Right forelimb (tissue), 1 donor: ENCODE data around the gene RSAD2.
"Not testable (repeated sequence)": the region's sequence is repeated elsewhere in the genome, so short reads cannot be mapped to it uniquely, and the experiment has no call there.

ENCODE experiments used
- DNase-seq: peaks from one replicate; pipeline ENCODE4 v3.0.0-alpha.2; 2018

The RSAD2 gene, protein sequence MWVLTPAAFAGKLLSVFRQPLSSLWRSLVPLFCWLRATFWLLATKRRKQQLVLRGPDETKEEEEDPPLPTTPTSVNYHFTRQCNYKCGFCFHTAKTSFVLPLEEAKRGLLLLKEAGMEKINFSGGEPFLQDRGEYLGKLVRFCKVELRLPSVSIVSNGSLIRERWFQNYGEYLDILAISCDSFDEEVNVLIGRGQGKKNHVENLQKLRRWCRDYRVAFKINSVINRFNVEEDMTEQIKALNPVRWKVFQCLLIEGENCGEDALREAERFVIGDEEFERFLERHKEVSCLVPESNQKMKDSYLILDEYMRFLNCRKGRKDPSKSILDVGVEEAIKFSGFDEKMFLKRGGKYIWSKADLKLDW

DNA sequence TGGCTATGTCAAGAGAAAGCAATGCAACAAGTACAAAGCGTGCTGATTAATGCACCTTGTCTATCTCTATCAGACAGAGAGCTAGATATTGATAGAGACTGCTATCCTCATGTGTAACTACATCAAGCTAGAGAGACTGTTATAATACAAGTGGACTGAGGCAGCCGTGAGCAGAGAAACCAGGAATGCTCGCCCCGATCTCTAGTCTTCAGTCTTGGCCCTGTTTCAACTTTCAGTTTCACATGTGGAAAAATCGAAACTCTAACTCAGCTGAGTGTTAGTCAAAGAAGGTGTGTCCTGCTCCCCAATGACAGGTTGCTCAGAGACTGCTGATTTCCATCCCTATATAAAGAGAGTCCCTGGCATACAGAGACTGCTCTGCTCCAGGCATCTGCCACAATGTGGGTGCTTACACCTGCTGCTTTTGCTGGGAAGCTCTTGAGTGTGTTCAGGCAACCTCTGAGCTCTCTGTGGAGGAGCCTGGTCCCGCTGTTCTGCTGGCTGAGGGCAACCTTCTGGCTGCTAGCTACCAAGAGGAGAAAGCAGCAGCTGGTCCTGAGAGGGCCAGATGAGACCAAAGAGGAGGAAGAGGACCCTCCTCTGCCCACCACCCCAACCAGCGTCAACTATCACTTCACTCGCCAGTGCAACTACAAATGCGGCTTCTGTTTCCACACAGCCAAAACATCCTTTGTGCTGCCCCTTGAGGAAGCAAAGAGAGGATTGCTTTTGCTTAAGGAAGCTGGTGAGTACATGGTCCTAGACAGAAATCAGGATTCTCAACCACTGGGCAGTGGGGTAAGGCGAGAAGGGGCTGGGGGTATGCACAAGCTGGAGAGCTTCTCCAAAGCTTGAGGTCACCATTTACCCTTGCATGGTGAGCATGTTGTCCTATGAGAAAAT lies at the start of gene RSAD2:
Gene RSAD2, plus strand, starts transcription at position 376 of the 903 bp plus-strand sequence. Its CDS starts 24 bp downstream, at position 400.
- no peak for DNase-seq

DNA sequence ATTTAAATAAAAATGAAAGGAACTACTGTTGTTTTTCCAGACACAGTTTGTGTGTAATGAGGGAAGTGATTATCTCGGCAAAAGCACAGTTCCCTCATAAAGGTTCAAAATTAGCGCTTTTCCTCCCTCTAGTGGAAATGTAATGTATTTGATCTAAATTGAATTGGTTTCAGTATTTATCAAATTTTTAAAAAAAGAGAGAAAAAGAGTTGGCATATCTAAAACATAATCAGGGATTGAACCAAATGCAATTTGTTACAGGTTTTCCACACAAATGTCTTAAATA lies 49.3 kb upstream of the RSAD2 start:
- DNase-seq, result no peak

DNA sequence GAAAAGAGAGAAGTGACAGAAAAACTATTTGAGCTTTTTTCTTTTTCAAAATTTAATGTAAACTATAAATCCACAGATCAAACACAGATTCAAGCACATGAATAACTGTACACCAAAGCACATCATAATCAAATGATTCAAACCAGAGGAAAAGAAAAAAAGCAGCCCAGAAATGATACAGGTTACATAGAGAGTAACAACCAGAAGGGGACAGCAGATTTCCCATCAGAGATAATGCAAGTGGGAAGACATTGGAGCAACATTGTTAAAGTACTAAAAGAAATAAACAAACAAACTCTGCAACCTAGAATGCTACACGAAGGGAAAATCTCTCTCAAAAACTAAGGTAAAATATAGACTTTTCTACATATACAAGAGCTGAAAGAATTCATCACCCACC lies 46.3 kb upstream of the RSAD2 start:
- no peak for DNase-seq

DNA sequence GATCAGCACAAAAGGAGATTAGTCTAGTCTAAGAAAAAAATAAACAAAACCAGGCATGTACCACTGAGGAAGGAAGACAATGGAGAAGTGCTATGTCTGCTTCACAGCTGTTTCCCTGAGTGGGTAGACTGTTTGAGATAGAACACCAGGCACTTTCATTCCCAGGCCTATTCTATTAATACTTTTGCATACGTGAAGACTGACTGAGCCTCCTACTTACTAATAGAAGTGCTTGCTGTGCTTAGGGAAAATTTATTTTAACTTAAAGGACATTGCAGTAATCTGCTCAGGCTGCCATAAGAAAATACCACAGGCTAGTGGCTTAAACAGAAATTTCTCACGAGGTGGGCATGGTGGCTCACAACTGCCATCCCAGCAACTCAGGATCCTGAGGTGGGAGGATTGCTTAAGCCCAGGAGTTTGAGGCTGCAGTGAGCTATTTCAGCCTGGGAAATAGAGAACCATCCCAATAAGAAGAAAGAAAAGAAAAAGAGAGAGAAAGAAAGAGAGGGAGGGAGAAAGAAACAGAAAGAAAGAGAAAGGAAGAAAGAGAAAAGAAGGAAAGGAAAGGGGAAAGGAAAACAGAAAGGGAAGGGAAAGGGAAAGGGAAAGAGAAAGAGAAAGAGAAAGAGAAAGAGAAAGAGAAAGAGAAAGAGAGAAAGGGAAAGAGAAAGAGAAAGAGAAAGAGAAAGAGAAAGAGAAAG lies 44.8 kb upstream of the RSAD2 start:
- no peak for DNase-seq

DNA sequence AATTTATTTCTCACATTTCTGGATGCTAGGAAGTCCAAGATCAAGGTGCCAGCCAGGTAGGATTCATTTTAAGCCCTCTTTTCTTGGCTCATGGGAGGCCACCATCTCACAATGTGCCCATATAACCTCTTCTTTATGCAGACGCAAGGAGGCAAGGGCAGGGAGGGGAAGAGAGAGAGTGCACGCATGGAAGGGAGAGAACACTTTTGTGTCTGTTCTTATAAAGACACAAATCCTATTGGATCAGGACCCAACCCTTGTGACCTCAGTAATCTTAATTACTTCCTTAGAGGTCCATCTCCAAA lies 44.3 kb upstream of the RSAD2 start:
- no peak for DNase-seq

DNA sequence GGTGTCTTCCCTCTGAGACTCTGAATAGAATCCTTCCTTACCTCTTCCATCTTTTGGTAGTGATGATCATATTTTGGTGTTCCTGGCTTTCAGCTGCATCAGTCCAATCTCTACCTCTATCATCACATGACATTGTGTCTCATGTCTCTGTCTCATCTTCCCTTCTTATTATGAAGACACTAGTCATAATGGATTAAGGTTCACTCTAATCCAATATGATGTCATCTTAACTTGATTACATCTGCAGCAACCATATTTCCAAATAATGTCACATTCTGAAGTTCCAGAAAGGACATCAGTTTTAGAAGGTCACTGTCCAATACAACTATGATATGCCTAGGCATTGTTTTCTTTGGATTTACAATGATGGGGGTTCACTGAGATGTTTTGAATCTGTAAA lies 43.4 kb upstream of the RSAD2 start:
- no peak for DNase-seq

DNA sequence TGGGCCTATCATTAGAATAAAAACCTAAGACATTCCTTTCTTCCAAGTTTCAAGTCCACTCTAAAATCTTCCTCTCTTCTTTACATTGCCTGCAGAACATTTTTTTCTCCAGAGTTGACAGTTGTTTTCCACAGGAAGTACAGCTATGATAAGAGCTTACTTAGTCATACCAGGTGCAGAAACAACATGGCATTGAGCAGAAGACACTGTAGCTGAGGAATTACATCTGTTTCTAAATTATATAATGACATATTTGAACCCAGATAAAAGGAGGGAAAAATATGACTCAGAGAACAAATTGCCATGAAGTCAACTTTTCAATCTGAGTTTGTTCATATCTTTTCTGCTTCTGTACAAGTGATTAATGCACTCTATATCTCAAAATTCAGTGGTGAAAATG lies 42.1 kb upstream of the RSAD2 start:
- DNase-seq, result no peak

DNA sequence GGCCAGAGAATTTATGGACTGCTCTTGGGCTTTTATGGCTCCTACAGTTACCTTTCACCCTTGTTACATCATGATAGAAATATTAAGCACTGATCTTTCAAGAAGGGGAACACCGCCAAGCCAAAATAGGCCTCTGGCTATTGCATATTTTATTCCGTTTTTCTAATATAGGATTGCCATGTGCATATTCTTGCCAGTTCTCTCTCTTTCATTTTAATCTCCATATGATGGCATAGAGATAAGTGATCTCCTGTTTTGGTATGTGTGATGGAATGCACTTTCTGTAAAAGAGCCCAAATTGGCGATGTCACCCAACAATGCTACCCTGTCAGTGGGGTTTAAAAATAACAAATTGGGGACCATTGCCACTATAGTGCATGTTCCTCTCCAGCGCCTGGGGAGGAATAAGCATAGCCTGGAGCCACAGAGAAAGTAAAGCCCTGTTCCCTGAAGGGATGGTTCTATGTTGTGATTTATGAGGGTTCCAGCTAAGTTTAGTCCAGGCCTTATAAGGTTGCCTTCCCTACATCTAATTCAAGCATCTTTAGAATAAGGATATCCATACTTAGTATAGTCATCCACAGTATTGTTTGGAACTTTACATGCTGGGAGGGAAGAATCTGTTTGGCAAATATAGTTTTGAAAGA lies 38.8 kb upstream of the RSAD2 start:
- no peak for DNase-seq

DNA sequence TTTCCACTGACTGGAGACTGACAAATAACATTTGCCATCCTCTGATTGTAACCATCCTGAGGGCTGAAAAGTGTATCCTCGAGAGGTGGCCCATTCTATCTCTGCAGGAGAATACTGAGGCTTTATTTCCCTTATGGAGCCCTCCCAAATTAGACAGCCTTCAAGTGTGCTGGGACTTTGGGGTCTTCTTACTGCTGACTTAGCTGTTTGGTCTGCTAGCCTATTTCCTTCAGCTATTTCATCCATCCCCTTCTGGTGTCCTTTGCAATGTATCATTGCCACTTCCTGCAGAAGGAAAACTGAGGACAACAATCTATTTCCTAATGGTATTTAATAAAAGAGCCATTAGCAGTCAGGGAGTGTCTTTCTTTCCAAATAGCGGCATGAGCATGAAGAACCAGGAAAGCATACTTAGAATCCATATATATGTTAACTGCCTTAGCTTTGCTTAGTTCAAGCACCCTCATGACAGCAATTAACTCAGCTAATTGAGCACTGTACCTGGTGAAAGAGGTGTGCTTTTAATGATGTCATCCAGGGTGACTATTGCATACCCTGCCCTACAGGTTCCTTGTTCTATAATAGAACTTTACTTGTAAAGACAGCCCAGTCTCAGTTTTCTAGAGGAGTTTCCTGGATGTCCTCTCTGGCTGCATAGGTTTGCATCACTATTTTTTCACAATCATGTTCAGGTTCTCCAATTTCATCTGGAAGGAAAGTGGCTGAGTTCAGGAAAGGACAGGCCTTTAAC lies 35.9 kb upstream of the RSAD2 start:
- no peak for DNase-seq

DNA sequence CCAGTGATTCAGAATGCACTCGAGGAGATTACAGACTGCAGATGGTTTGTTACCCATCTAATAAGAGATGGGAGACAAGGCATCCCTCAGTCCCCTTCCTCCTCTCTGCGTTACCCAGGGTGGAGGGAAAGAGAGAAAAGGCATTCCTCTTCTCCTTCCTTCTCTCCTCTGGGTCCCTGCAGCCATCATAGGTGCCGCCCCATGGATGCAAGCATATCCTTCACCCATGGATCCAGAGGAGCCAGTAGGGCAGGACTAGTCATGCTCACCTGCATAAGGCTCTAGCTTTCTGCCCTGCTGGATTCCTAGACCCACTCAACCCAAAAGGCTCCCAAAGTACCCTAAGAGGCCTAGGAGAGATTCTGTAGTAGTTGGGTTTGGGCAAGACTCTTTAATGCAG lies 32.3 kb upstream of the RSAD2 start:
- DNase-seq, result no peak

DNA sequence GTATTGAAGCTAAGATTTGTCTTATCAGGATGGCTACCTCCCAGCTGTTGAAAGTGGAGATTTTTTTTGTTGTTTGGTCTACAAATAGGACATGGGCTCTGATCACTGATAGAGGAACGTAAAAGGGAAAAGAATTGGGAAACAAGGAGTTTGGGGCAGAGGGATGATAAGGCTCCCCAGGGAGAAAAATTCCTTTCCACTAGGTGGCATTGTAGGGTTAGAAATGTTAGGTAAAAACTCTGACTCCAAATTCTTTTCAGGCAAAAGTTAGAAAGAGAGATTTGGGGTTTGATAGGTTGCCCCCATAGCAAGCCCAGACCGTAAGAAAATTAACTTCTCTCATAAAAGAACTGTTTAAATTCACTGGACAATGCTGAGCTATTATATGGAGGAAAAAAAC lies 31.7 kb upstream of the RSAD2 start:
- DNase-seq, result no peak

DNA sequence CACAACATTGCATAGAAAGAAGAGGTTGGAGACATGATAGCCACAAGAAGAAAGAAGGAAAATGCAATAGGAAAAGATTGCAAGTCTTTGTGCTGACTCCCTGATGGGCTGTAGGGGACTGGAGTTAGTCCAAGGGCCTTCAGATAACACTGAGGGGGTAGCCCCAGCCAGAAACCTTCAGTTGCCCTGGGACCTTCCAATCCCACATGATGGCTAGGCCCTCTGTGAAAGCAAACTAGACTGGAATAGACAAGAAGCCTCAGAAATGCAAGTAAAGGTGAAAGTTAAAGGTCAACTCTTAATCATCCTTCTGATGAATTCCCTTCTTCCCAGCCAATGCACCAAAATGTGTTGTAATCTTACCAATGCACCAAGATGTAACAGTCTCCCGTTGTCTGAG lies 31.0 kb upstream of the RSAD2 start:
- DNase-seq, result no peak

DNA sequence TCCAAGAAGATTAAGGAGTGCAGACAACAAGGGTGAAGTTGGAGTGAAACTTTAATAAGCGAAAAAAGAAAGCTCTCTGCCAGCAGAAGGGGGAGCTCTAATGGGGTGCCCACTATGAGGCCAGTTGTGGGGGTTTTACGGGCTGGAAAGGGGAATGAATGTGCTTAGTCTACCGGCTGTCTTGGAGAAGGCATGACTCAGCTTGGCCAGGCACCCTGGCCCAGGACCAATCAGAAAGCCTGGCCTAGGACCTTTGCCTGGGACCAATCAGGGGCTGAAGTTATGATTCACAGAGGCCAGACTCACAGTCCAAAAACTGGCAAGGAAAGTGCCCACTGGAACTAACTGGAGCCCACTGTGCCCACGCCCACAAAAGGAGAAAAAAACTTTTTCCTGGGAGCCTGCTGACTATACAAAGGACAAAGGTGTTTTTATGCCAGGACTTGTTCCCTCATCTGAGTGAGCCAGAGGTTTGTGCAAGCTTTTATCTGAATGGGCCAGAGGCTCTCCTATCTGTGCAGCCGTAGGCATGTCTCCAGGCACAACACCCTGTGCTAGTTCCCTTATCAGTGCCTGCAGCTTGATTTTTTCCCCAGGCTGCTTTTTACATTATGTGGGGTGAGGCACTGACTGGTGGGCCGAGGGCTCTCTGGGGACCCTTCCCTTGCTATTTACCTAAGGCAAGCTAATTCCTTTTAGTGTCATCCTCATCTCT lies 30.5 kb upstream of the RSAD2 start:
- DNase-seq, result no peak

DNA sequence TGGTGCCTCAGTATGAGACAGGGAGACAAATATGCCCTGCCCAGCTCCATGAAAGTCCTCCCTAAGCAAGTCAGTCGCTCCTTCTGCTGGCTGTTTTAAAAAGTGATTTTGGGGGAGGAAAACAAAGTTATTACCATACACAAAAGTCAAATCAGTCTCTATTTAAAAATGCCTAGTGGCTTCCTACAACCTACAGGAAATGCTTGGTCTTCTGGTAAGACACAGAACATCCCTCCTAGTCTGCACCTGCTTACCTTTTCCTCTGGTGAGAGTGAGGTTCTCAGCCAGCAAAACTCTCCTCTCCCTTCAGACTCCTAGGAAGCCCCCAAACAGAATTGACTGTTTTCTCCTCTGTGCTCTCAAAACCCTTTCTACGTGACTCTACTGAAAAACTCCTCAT lies 25.4 kb upstream of the RSAD2 start:
- no peak for DNase-seq

DNA sequence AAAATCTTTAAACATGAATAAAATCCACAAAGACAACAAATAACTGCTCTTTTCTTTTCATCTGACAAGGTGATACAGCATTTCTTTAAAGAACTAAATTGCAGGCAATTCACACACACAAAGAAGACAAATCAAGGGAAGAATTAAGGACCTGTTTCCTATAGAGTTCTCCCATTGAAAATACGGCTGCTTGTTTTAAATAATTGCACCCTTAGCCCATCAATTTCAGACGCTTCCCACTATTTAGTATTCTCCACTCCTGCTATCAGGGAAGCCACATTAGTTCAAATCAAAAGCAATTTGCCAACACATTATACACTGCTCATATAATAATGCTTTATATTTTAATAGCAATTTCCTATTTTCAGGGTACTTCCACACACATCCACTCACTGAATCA lies 23.2 kb upstream of the RSAD2 start:
- no peak for DNase-seq

DNA sequence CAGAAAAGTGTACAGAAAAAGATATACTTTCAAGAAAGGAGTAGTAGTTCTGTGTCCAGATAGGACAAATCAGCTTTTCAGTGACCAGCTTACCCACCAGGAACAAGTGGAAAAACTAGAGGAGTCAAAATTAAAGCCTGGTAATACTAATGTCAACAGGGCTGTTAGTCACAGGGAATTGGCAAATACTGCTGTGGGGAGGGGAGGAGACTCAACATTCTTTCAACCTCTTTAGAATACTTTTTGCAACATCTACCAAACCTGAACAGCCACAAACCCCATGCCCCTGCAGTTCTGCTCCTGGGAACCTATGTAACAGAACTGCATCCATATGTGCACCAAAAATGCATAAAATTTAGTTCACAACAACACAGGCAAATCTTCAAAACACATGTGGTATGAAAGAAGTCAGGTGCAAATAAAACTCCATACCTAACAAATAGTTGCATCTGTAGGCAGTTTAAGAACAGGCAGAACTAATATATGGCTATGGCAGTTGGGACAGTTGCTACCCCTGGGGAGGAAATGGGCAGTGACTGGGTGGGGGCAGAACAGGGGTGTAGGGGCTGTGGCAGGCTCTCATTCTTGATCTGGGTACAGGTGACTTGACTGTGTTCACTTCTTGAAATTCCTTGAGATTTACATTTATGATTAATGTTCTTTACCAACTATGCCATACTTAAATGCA lies 21.6 kb upstream of the RSAD2 start:
- no peak for DNase-seq

DNA sequence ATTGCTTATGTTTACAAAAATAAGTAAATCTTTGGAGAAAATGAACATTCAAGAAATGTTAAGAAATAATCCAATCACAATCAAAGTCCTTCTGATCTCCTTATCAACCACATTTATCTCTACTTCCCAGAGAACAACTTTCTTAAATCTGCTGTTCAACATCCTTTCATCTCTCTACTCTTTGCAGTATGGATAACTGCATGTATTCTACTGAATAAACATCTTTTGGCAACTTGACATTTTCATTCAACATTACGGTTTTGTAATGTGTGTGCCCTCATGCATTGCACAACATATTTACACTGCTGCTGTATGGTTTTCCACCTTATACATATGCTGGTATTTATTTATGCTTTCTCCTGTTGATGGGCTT lies 21.0 kb upstream of the RSAD2 start:
- no peak for DNase-seq

DNA sequence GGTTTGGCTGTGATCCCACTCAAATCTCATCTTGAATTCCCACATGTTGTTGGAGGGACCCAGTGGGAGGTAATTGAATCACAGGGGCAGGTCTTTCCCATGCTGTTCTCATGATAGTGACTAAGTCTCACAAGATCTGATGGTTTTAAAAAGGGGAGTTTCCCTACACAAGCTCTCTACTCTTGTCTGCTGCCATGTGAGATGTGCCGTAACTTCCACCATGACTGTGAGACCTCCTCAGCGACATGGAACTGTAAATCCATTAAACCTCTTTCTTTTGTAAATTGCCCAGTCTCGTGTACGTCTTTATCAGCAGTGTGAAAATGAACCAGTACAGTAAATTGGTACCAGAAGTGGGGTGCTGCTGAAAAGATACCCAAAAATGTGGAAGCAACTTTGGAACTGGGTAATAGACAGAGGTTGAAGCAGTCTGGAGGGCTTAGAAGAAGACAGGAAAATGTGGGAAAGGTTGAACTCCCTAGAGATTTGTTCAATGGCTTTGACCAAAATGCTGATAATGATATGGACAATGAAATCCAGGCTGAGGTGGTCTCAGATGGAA lies 19.0 kb upstream of the RSAD2 start:
- DNase-seq, result not testable (repeated sequence)

DNA sequence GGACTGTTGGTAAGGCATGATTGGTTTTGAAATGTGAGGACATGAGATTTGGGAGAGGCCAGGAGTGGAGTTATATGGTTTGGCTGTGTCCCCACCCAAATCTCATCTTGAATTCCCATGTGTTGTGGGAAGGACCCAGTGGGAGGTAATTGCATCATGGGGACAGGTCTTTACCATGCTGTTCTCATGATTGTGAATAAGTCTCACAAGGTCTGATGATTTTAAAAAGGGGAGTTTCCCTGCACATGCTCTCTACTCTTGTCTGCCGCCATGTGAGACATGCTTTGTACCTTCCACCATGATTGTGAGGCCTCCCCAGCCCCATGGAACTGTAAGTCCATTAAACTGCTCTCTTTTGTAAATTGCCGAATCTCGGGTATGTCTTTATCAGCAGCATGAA lies 17.3 kb upstream of the RSAD2 start:
- DNase-seq, result no peak

DNA sequence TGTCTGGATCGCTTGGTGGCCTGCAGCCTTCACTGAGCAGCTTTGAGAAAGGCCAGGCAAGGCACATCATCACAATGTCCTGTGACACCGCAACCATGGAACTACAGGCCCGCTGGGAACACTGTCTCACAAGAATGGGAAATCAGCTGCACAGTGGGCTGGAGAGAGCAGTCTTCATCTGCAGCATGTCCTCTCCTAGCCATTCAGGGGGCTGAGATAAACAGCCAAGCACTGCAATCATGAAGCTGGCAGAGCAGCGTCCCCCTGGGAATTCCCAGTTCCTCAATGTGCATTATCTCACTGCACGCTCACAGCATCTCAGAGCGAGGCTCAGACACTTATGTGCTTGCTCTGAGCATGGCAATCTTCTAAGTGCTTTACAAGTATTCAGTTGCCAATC lies 13.8 kb upstream of the RSAD2 start:
- no peak for DNase-seq

DNA sequence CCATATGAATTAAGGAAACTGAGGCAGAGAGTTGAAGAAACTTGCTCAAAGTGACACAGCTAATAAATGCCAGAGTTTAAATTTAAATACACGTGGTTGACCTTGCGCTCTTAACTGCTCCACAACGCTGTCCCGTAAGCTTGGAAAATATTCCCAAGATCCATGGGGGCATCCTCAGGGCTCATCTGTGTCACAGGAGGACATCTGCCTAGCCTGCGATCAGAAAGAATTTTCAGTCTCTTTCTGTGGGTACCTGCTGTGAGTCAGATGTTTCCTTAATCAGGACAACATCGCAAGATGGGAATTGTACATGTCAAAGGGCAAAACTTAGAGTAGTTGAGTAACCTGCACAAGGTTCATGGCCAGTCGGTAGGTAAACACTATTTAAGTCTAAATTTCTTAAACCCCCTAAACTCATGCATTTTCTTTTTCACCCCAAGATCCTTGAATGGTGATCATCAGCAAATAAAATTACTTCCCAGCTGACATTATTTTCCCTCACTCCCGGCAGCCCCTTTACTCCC lies 13.3 kb upstream of the RSAD2 start:
- DNase-seq, result no peak
